Upper lobe of left lung (tissue), 6 donors: ENCODE measurements around the gene GMDS. TPM values are rescaled to one million over a fixed set of nuclear protein-coding genes. Genes with fewer than 3 reads are reported as not detected.

Source experiments
- ATAC-seq, 2 donors: fragments of 200-7000 bp; cut with Tn5 transposase; one replicate each; pipeline ENCODE4 v1.9.1; 2022; ENCODE audit warnings: mild to moderate bottlenecking in 2 of 2, moderate library complexity in 2 of 2; ENCODE audit not compliant: low FRiP score in 2 of 2
- DNase-seq, 2 donors: peaks; one replicate each; pipeline ENCODE4 v3.0.0-alpha.2; 2019 to 2020
- H3K27ac ChIP-seq, 4 donors: fragments of 200-600 bp; sonication (generic); one replicate each; pipeline ENCODE4 v1.5.1; 2016 to 2019
- H3K27me3 ChIP-seq, 4 donors: fragments of 200-600 bp; sonication (generic); one replicate each; pipeline ENCODE4 v1.5.1; 2017 to 2019
- H3K36me3 ChIP-seq, 4 donors: fragments of 200-600 bp; sonication (generic); one replicate each; pipeline ENCODE4 v1.5.1; 2016 to 2019
- H3K4me1 ChIP-seq, 4 donors: fragments of 200-600 bp; sonication (generic); one replicate each; pipeline ENCODE4 v1.5.1; 2018 to 2019
- H3K4me3 ChIP-seq, 4 donors: fragments of 200-600 bp; sonication (generic); one replicate each; pipeline ENCODE4 v1.5.1; 2017 to 2019; ENCODE audit warnings: mild to moderate bottlenecking in 2 of 4, moderate library complexity in 1 of 4
- H3K9me3 ChIP-seq, 4 donors: fragments of 200-600 bp; sonication (generic); one replicate each; pipeline ENCODE4 v1.5.1; 2018 to 2019
- EP300 ChIP-seq, 4 donors: sonication (generic); formaldehyde crosslinking; IDR thresholded peaks; one replicate each; pipeline ENCODE4 v1.5.1; 2017; ENCODE audit warnings: antibody characterized with exemption in 4 of 4, control low read depth in 2 of 4
- POLR2A ChIP-seq, 4 donors: fragments of 450-650 bp; IDR thresholded peaks; one replicate each; pipeline ENCODE4 v1.5.1; 2016 to 2017; ENCODE audit warnings: antibody characterized with exemption in 4 of 4, mild to moderate bottlenecking in 2 of 4
- POLR2AphosphoS5 ChIP-seq, 2 donors: sonication (generic); formaldehyde crosslinking; IDR thresholded peaks; one replicate each; pipeline ENCODE4 v1.5.1; 2017; ENCODE audit warnings: antibody characterized with exemption in 2 of 2
- WGBS, 2 donors: methylation state at CpG; one replicate each; pipeline ENCODE4 v1.1.5; 2017 to 2018; 5-methylcytosine and 5-hydroxymethylcytosine counted together
- total RNA-seq, 6 donors: library from RNA; depleted of rRNA in 4 of 6; stranded (reverse); fragments of >200 nt in 4 of 6; gene quantifications; one replicate each; pipeline versions ENCODE4 v1.1.0 to v1.2.1, GENCODE V29; 2016 to 2021
- TF ChIP-seq, protein P1 (sequence below), 6 experiments: fragments of 450-650 bp in 4 of 6; fragments of 200-600 bp in 2 of 6; sonication (generic) in 2 of 6; IDR thresholded peaks; one replicate each; pipeline ENCODE4 v1.5.1; 2016 to 2019; ENCODE audit warnings: antibody characterized with exemption in 6 of 6
- donor health status: DM: no; HTN: no; CAD: no; lungs with moderate emphysema.
- donor health status: DM: no; HTN: yes; CAD: no; lungs with severe emphysema.

The GMDS gene
- total RNA-seq, 6 donors from 2014 or later, result 7.6 to 17.8 (median 14.1) TPM

DNA sequence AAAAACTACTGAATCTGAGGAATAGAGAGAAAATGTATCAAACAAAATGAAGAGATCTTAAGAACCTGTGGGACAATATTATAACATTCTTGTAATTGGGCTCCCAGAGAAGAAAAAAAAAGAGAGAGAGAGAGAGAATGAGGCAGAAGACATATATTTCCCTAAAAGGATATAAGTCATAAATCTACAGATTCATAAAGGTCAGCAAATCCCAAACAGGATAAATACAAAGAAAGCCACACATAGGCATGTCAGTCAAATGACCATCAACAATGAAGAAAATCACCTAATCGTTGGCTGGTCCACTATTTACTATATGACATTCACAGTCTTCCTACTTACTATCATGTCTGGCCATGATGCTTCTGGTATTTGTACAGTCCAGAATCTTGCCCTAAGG is 190.3 kb downstream of the GMDS start:
- TF ChIP-seq POLR2A (IDR thresholded peaks at IDR 0.05), result no peak
- TF ChIP-seq POLR2AphosphoS5 (IDR thresholded peaks at IDR 0.05), result no peak
- TF ChIP-seq, protein P1, sequence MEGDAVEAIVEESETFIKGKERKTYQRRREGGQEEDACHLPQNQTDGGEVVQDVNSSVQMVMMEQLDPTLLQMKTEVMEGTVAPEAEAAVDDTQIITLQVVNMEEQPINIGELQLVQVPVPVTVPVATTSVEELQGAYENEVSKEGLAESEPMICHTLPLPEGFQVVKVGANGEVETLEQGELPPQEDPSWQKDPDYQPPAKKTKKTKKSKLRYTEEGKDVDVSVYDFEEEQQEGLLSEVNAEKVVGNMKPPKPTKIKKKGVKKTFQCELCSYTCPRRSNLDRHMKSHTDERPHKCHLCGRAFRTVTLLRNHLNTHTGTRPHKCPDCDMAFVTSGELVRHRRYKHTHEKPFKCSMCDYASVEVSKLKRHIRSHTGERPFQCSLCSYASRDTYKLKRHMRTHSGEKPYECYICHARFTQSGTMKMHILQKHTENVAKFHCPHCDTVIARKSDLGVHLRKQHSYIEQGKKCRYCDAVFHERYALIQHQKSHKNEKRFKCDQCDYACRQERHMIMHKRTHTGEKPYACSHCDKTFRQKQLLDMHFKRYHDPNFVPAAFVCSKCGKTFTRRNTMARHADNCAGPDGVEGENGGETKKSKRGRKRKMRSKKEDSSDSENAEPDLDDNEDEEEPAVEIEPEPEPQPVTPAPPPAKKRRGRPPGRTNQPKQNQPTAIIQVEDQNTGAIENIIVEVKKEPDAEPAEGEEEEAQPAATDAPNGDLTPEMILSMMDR (IDR thresholded peaks at IDR 0.05), result no peak
- no peak for TF ChIP-seq EP300 (IDR thresholded peaks at IDR 0.05)
- no peak for DNase-seq
- H3K4me3 ChIP-seq, result no peak overlapping the region
- H3K36me3 ChIP-seq, result no peaks in the 10 kb centered on the region
- no peak overlapping the region for H3K27ac ChIP-seq
- H3K4me1 ChIP-seq, result no peaks in the 10 kb centered on the region
- WGBS, 2 donors, result 88% methylated on average over 1 of the region's 1 CpG
- no peak for ATAC-seq
- no peaks in the 10 kb centered on the region for H3K27me3 ChIP-seq
- no peaks in the 10 kb centered on the region for H3K9me3 ChIP-seq

DNA sequence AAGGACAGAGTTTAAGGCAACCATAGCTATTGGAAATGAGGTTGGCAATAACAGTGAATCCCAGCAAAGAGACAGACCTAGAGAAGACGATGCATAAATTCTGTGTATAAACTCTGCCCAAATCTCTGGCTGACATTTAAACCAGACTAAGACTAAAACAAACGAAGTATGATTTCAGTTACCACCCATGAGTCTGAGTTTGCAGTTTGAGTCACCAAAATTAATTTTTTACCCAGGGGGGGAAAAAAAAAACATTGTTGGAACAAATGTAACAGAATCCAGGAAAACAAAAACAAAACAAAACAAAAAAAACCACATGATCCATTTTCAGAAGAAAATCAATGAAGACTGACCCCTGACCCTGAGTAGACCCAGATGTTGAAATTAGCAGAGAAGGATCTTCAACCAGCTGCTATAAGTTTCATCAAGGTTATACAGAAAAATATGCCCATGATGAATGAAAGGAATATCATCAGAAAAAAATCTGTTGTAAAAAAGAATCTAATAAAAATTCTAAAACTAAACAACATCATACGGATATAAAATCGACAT is 190.8 kb downstream of the GMDS start:
- H3K4me1 ChIP-seq, result no peaks in the 10 kb centered on the region
- ATAC-seq (no peak), DNase-seq (no peak)
- no peak overlapping the region for H3K4me3 ChIP-seq
- WGBS, 2 donors, result 91 to 95% methylated on average over 4 of the region's 4 CpGs
- no peaks in the 10 kb centered on the region for H3K36me3 ChIP-seq
- H3K9me3 ChIP-seq, result no peaks in the 10 kb centered on the region
- no peaks in the 10 kb centered on the region for H3K27me3 ChIP-seq
- TF ChIP-seq, protein P1 (IDR thresholded peaks at IDR 0.05), result no peak
- TF ChIP-seq POLR2A (IDR thresholded peaks at IDR 0.05) (no peak), EP300 (IDR thresholded peaks at IDR 0.05) (no peak)
- H3K27ac ChIP-seq, result no peak overlapping the region

DNA sequence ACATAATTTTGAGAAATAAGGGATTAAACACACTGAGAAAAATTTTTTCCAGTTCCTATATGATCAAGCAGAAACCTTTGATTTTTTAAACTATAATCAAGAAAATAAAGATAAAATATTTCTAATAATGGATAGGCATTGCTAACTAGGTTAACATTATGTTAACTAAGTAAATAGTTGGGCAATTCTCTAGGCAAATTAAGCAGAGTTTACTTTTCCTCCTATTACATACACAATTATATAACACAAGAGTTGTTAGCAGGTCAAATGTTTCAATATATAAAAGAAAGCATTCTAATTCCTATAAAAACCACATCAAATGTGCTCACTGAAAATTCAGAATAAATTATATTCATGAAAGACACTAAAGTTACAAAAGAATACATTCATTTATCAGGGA is 191.7 kb downstream of the GMDS start:
- H3K27me3 ChIP-seq, result no peaks in the 10 kb centered on the region
- H3K4me3 ChIP-seq, result no peak overlapping the region
- H3K4me1 ChIP-seq, result no peaks in the 10 kb centered on the region
- ATAC-seq (no peak), DNase-seq (no peak)
- H3K27ac ChIP-seq, result no peak overlapping the region
- H3K9me3 ChIP-seq, result no peaks in the 10 kb centered on the region
- no peak for TF ChIP-seq POLR2AphosphoS5 (IDR thresholded peaks at IDR 0.05)
- no peak for TF ChIP-seq POLR2A (IDR thresholded peaks at IDR 0.05)
- TF ChIP-seq, protein P1 (IDR thresholded peaks at IDR 0.05), result no peak
- TF ChIP-seq EP300 (IDR thresholded peaks at IDR 0.05), result no peak
- H3K36me3 ChIP-seq, result no peaks in the 10 kb centered on the region

DNA sequence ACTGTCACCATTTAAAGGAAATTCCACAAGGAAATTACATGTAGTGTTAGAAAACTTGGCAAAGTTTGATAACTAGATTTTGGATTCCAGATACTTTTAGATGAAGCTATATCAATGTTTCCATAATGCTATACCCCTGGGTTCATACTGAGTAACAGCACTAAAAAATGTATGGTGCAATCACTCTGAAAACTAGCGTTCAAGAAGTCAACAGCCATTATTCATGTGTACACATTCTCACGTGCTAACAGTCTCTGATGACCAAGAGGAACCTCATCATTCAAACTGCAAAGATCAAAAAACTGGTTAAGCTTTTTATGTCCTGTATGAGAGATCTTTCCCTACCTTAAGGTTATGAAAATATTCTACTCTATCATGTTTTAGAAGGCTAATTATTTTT is 197.6 kb downstream of the GMDS start:
- H3K36me3 ChIP-seq, result no peaks in the 10 kb centered on the region
- no peaks in the 10 kb centered on the region for H3K27me3 ChIP-seq
- H3K27ac ChIP-seq, result no peak overlapping the region
- H3K9me3 ChIP-seq, result no peaks in the 10 kb centered on the region
- no peak for ATAC-seq
- no peak for TF ChIP-seq EP300 (IDR thresholded peaks at IDR 0.05)
- no peak for TF ChIP-seq POLR2A (IDR thresholded peaks at IDR 0.05)
- TF ChIP-seq, protein P1 (IDR thresholded peaks at IDR 0.05), result no peak
- no peak for TF ChIP-seq POLR2AphosphoS5 (IDR thresholded peaks at IDR 0.05)
- no peaks in the 10 kb centered on the region for H3K4me1 ChIP-seq
- DNase-seq, result no peak
- WGBS, 2 donors, result 35 to 87% methylated on average over 2 of the region's 2 CpGs
- no peak overlapping the region for H3K4me3 ChIP-seq

DNA sequence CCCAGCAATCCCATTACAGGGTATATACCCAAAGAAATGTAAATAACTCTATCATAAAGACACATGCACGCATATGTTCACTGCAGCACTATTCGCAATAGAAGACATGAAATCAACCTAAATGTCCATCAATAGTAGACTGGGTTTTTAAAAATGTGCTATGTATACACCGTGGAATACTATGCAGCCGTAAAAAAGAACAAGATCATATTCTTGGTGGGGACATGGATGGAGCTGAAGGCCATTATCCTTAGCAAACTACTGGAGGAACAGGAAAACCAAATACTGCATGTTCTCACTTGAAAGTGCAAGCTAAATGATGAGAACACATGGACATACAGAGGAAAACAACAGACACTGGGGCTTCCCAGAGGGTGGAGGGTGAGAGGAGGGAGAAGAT is 201.2 kb downstream of the GMDS start:
- ATAC-seq (no peak), DNase-seq (no peak)
- no peak overlapping the region for H3K27ac ChIP-seq
- H3K27me3 ChIP-seq, result no peaks in the 10 kb centered on the region
- H3K36me3 ChIP-seq, result no peaks in the 10 kb centered on the region
- TF ChIP-seq POLR2AphosphoS5 (IDR thresholded peaks at IDR 0.05), result no peak
- TF ChIP-seq, protein P1 (IDR thresholded peaks at IDR 0.05), result no peak
- no peak for TF ChIP-seq EP300 (IDR thresholded peaks at IDR 0.05)
- no peak for TF ChIP-seq POLR2A (IDR thresholded peaks at IDR 0.05)
- H3K4me1 ChIP-seq, result no peaks in the 10 kb centered on the region
- no peak overlapping the region for H3K4me3 ChIP-seq
- H3K9me3 ChIP-seq, result no peaks in the 10 kb centered on the region
- WGBS, 2 donors, result 96 to 99% methylated on average over 4 of the region's 4 CpGs
